ENCODE data around the gene ANO4.
"Not testable (repeated sequence)": the region's sequence is repeated elsewhere in the genome, so short reads cannot be mapped to it uniquely, and the experiment has no call there.

ANO4 gene

DNA sequence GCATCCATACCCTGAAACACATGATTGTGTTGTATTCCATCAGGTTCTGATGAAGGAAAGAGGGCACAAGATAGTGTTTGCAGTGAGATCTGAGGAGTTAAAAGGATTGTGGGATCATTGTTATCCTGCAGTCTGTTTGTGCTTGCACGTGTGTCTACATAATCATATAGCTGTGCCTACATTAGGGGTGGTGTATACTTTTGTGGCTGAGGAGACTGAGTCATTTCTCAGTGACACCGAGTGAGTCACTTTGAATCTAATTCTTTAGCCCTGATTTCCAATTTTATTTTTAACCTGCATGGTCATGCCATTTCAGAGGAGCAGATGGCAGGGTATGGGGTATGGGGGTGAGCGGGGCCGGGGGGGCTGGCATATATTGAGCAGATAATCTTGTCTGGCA lies 133.2 kb downstream of the ANO4 start:
- no peak overlapping the region for H3K9ac ChIP-seq (ENCODE audit: low read length)
- no peaks in the 10 kb centered on the region for H3K79me1 ChIP-seq (ENCODE audit: low read length)
- no peak overlapping the region for H4K91ac ChIP-seq (ENCODE audit: low read depth, low read length)
- H3K14ac ChIP-seq (ENCODE audit: low read length), result no peak overlapping the region
- DNase-seq, result no peak
- no peak overlapping the region for H2BK5ac ChIP-seq (ENCODE audit: low read depth, low read length, poor library complexity)
- H2AK5ac ChIP-seq (ENCODE audit: low read length), result no peak overlapping the region
- H3K79me2 ChIP-seq (ENCODE audit: control insufficient read depth, insufficient read depth, low read length, poor library complexity), result no peaks in the 10 kb centered on the region
- H4K12ac ChIP-seq (ENCODE audit: low read depth, low read length), result no peak overlapping the region
- no peak overlapping the region for H3K27ac ChIP-seq (ENCODE audit: low read depth, low read length)
- no peak overlapping the region for H3K4me2 ChIP-seq (ENCODE audit: low read length)
- no peak overlapping the region for H3K4ac ChIP-seq (ENCODE audit: low read depth, low read length)
- H3K27me3 ChIP-seq (ENCODE audit: insufficient read depth, low read length), result no peaks in the 10 kb centered on the region
- H3K4me3 ChIP-seq (ENCODE audit: low read depth, low read length), result no peak overlapping the region
- H3K4me1 ChIP-seq (ENCODE audit: control insufficient read depth in 1 of 2, insufficient read depth in 2 of 2, low read length in 2 of 2), result peaks cover 0 to 3% of the 10 kb centered on the region in 2 experiments
- H3K9me3 ChIP-seq (ENCODE audit: insufficient read depth, low read depth, low read length), result no peaks in the 10 kb centered on the region
- H4K8ac ChIP-seq (ENCODE audit: low read depth, low read length), result no peak overlapping the region
- H3K36me3 ChIP-seq (ENCODE audit: control insufficient read depth in 1 of 2, insufficient read depth in 2 of 2, low read length in 2 of 2), result no peaks in the 10 kb centered on the region
- WGBS (ENCODE audit: extremely low coverage, insufficient coverage, insufficient read length), result no CpG with 5 or more reads among the region's 4 CpGs
- H3K23ac ChIP-seq (ENCODE audit: low read length), result no peak overlapping the region
- H2BK12ac ChIP-seq (ENCODE audit: low read length), result no peak overlapping the region
- no peak overlapping the region for H2BK120ac ChIP-seq (ENCODE audit: insufficient read depth, low read length, poor library complexity)
- no peak overlapping the region for H3K18ac ChIP-seq (ENCODE audit: low read length)
- no peak overlapping the region for H2AFZ ChIP-seq (ENCODE audit: insufficient read depth, low read length, poor library complexity)

DNA sequence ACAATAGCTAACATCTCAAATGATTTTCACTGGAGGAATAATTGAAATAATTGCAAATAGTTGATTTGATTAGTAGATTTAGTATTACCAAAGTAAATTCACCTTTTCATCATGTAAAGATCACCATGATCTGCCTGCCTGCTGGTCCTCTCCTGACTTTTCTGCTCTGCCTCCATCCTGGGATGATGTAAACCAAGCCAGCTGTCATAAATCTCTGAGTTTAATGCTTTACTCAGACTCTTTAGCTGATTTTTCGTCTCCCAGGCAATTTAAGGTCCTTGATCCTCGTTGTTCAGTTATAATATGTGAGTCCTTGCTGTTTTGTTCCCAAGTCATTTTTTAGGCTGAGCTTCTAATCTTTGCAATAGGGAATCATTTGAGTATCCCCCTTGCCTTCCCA lies 138.0 kb downstream of the ANO4 start:
- H3K4me2 ChIP-seq (ENCODE audit: low read length), result no peak overlapping the region
- no peaks in the 10 kb centered on the region for H3K4me1 ChIP-seq (ENCODE audit: control insufficient read depth in 1 of 2, insufficient read depth in 2 of 2, low read length in 2 of 2)
- H3K23ac ChIP-seq (ENCODE audit: low read length), result no peak overlapping the region
- no peak overlapping the region for H3K4me3 ChIP-seq (ENCODE audit: low read depth, low read length)
- no peaks in the 10 kb centered on the region for H3K79me1 ChIP-seq (ENCODE audit: low read length)
- H3K9ac ChIP-seq (ENCODE audit: low read length), result no peak overlapping the region
- H3K27ac ChIP-seq (ENCODE audit: low read depth, low read length), result no peak overlapping the region
- no peak overlapping the region for H4K8ac ChIP-seq (ENCODE audit: low read depth, low read length)
- no peaks in the 10 kb centered on the region for H3K79me2 ChIP-seq (ENCODE audit: control insufficient read depth, insufficient read depth, low read length, poor library complexity)
- no peaks in the 10 kb centered on the region for H3K27me3 ChIP-seq (ENCODE audit: insufficient read depth, low read length)
- no peak overlapping the region for H2BK12ac ChIP-seq (ENCODE audit: low read length)
- H3K9me3 ChIP-seq (ENCODE audit: insufficient read depth, low read depth, low read length), result no peaks in the 10 kb centered on the region
- no peak overlapping the region for H2BK5ac ChIP-seq (ENCODE audit: low read depth, low read length, poor library complexity)
- no peak overlapping the region for H2AFZ ChIP-seq (ENCODE audit: insufficient read depth, low read length, poor library complexity)
- no peak overlapping the region for H3K4ac ChIP-seq (ENCODE audit: low read depth, low read length)
- H3K18ac ChIP-seq (ENCODE audit: low read length), result no peak overlapping the region
- no peak overlapping the region for H4K91ac ChIP-seq (ENCODE audit: low read depth, low read length)
- no peak overlapping the region for H2AK5ac ChIP-seq (ENCODE audit: low read length)
- H3K14ac ChIP-seq (ENCODE audit: low read length), result no peak overlapping the region
- no peaks in the 10 kb centered on the region for H3K36me3 ChIP-seq (ENCODE audit: control insufficient read depth in 1 of 2, insufficient read depth in 2 of 2, low read length in 2 of 2)
- DNase-seq, result no peak
- H2BK120ac ChIP-seq (ENCODE audit: insufficient read depth, low read length, poor library complexity), result no peak overlapping the region
- no CpG with 5 or more reads among the region's 2 CpGs for WGBS (ENCODE audit: extremely low coverage, insufficient coverage, insufficient read length)
- no peak overlapping the region for H4K12ac ChIP-seq (ENCODE audit: low read depth, low read length)

- not testable (repeated sequence) for H2BK5ac ChIP-seq (ENCODE audit: low read depth, low read length, poor library complexity); H4K8ac ChIP-seq (ENCODE audit: low read depth, low read length); H3K18ac ChIP-seq (ENCODE audit: low read length); H2BK12ac ChIP-seq (ENCODE audit: low read length); H4K12ac ChIP-seq (ENCODE audit: low read depth, low read length); H3K27me3 ChIP-seq (ENCODE audit: insufficient read depth, low read length); H3K14ac ChIP-seq (ENCODE audit: low read length); H3K79me1 ChIP-seq (ENCODE audit: low read length); H3K9me3 ChIP-seq (ENCODE audit: insufficient read depth, low read depth, low read length); H3K9ac ChIP-seq (ENCODE audit: low read length); H3K4me3 ChIP-seq (ENCODE audit: low read depth, low read length); H3K27ac ChIP-seq (ENCODE audit: low read depth, low read length); H3K36me3 ChIP-seq (ENCODE audit: control insufficient read depth in 1 of 2, insufficient read depth in 2 of 2, low read length in 2 of 2); H2AK5ac ChIP-seq (ENCODE audit: low read length); H2AFZ ChIP-seq (ENCODE audit: insufficient read depth, low read length, poor library complexity); H2BK120ac ChIP-seq (ENCODE audit: insufficient read depth, low read length, poor library complexity); H4K91ac ChIP-seq (ENCODE audit: low read depth, low read length); H3K4me2 ChIP-seq (ENCODE audit: low read length); DNase-seq; H3K4me1 ChIP-seq (ENCODE audit: control insufficient read depth in 1 of 2, insufficient read depth in 2 of 2, low read length in 2 of 2); H3K23ac ChIP-seq (ENCODE audit: low read length); H3K4ac ChIP-seq (ENCODE audit: low read depth, low read length); H3K79me2 ChIP-seq (ENCODE audit: control insufficient read depth, insufficient read depth, low read length, poor library complexity)
- WGBS (ENCODE audit: extremely low coverage, insufficient coverage, insufficient read length), result no CpG with 5 or more reads among the region's 1 CpG
Observed at GRCh38 chr12:100933531-100933930, 139.0 kb downstream of the ANO4 start.

DNA sequence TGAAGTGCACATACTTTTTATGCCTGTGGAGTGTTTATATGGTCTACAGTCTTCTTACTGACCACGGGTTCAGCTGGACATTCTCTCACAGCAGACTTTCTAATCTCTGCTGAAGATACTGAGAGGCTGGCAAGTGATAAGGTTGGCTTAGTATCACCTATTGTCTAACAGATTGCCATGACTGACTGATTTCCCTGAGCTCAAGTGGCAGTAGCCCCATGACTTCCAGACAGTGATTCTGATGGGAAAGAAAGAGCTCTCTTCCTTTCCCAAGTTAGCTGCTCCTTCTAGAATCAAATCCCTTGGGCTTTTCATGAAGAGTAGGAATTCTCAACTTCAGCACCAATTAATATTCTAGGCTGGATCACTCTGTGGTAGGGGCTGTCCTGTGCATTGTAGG lies 141.4 kb downstream of the ANO4 start:
- Histone ChIP-seq H3K27ac (ENCODE audit: low read depth, low read length) (no peak overlapping the region), H3K14ac (ENCODE audit: low read length) (no peak overlapping the region), H3K4me3 (ENCODE audit: low read depth, low read length) (no peak overlapping the region), H4K8ac (ENCODE audit: low read depth, low read length) (no peak overlapping the region), H4K91ac (ENCODE audit: low read depth, low read length) (no peak overlapping the region), H2AK5ac (ENCODE audit: low read length) (no peak overlapping the region), H3K27me3 (ENCODE audit: insufficient read depth, low read length) (no peaks in the 10 kb centered on the region), H4K12ac (ENCODE audit: low read depth, low read length) (no peak overlapping the region), H2AFZ (ENCODE audit: insufficient read depth, low read length, poor library complexity) (no peak overlapping the region), H3K9me3 (ENCODE audit: insufficient read depth, low read depth, low read length) (no peaks in the 10 kb centered on the region), H3K4ac (ENCODE audit: low read depth, low read length) (no peak overlapping the region), H3K36me3 (ENCODE audit: control insufficient read depth in 1 of 2, insufficient read depth in 2 of 2, low read length in 2 of 2) (no peaks in the 10 kb centered on the region), H3K23ac (ENCODE audit: low read length) (no peak overlapping the region), H3K79me2 (ENCODE audit: control insufficient read depth, insufficient read depth, low read length, poor library complexity) (no peaks in the 10 kb centered on the region), H2BK5ac (ENCODE audit: low read depth, low read length, poor library complexity) (no peak overlapping the region), H3K9ac (ENCODE audit: low read length) (no peak overlapping the region), H3K4me2 (ENCODE audit: low read length) (no peak overlapping the region), H2BK120ac (ENCODE audit: insufficient read depth, low read length, poor library complexity) (no peak overlapping the region), H3K79me1 (ENCODE audit: low read length) (no peaks in the 10 kb centered on the region), H3K18ac (ENCODE audit: low read length) (no peak overlapping the region), H2BK12ac (ENCODE audit: low read length) (no peak overlapping the region), H3K4me1 (ENCODE audit: control insufficient read depth in 1 of 2, insufficient read depth in 2 of 2, low read length in 2 of 2) (no peaks in the 10 kb centered on the region)
- no CpG with 5 or more reads among the region's 1 CpG for WGBS (ENCODE audit: extremely low coverage, insufficient coverage, insufficient read length)
- DNase-seq, result no peak

Measured in trophoblast cell (in vitro differentiated cells and primary cell).